Body of pancreas (tissue), 4 donors: ENCODE data around the gene ARHGAP9. TPM values are rescaled to one million over a fixed set of nuclear protein-coding genes. Genes with fewer than 3 reads are reported as not detected.

Source experiments
- ATAC-seq: fragments of 150-250 bp; one replicate; pipeline ENCODE4 v1.9.1; 2016
- DNase-seq, 4 donors: peaks; one replicate each; pipeline ENCODE4 v3.0.0-alpha.2; 2019
- H3K27ac ChIP-seq, 4 donors: fragments of 200-600 bp; sonication (generic); 1 replicate in 3 of 4; 2 replicates in 1 of 4; pipeline versions ENCODE4 v1.5.1 to v1.6.1; 2016 to 2019; ENCODE audit warnings: mild to moderate bottlenecking in 1 of 4, mixed read lengths in 1 of 4, moderate library complexity in 1 of 4
- H3K27me3 ChIP-seq, 2 donors: fragments of 200-600 bp; sonication (generic); one replicate each; pipeline ENCODE4 v1.6.0; 2016; ENCODE audit warnings: mild to moderate bottlenecking in 1 of 2
- H3K36me3 ChIP-seq, 2 donors: fragments of 200-600 bp; sonication (generic); replicated peaks in 1 of 2; 2 replicates each; pipeline ENCODE4 v1.5.1; 2016; ENCODE audit warnings: low read depth in 2 of 2; ENCODE audit not compliant: insufficient read depth in 1 of 2
- H3K4me1 ChIP-seq: fragments of 200-600 bp; sonication (generic); one replicate; pipeline ENCODE4 v1.6.0; 2016
- H3K4me3 ChIP-seq, 2 donors: fragments of 200-600 bp; sonication (generic); 1 replicate in 1 of 2; 2 replicates in 1 of 2; pipeline ENCODE4 v1.5.1; 2016 to 2019
- H3K9me3 ChIP-seq, 3 donors: fragments of 200-600 bp; sonication (generic); 1 replicate in 2 of 3; 2 replicates in 1 of 3; pipeline ENCODE4 v1.5.1; 2016
- POLR2A ChIP-seq, 3 donors: fragments of 450-650 bp; IDR thresholded peaks; one replicate each; pipeline ENCODE4 v1.6.1; 2016; ENCODE audit warnings: antibody characterized with exemption in 3 of 3, mild to moderate bottlenecking in 2 of 3
- WGBS, 2 donors: methylation state at CpG; one replicate each; pipeline ENCODE4 v1.1.5; 2017; 5-methylcytosine and 5-hydroxymethylcytosine counted together
- intact Hi-C: fragments of 100-400 bp; cut with DNase I; formaldehyde crosslinking; loops from one replicate; pipeline ENCODE4 v1.15.1; 2023
- total RNA-seq, 2 donors: library from RNA; depleted of rRNA; stranded (reverse); fragments of >200 nt; gene quantifications; one replicate each; pipeline ENCODE4 v1.1.0, GENCODE V29; 2016
- TF ChIP-seq, protein P1 (sequence below), 7 experiments: fragments of 450-650 bp in 4 of 7; fragments of 200-600 bp in 3 of 7; sonication (generic) in 3 of 7; IDR thresholded peaks; one replicate each; pipeline ENCODE4 v1.5.1; 2016 to 2019; ENCODE audit warnings: antibody characterized with exemption in 7 of 7

ARHGAP9 gene
- total RNA-seq, 2 donors from 2014 or later = 18.9 TPM; not detected in 1

DNA sequence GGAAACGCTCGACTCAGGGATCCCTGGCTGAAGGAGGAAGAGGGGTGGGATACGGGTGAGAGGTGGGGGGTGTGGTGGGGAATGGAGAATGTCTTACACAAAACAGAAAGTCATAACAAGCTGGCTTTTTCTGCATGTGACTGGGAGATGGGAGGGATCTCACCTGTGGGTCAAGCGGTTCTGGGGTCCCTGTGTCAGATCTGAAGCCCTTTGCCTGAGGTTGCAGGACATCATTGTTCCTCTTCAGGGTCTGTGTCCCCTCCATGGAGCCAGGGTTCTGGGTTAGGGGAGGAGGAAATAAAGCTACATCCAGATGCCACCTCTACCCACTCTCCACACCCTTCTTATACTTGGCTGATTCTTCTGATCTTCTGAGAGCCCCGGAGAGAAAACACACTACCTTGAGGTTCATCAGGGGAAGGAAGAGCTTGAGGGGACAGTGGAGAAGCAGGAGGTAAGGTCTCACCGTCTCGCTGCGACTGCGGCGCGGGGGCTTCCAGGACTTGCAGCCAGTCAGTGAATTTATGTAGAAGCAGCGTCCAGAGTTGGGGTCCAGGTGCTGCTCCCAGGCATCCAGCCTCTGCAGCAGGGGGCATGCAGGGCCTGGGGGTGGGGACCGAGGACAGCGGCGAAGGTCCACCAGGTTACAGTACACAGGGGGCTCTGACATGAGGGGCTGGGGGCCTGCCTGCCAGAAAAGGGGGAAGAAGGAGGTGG lies 2.5 kb downstream of the ARHGAP9 start:
- Histone ChIP-seq H3K4me1 (peaks cover 15% of the 10 kb centered on the region), H3K36me3 (no peaks in the 10 kb centered on the region), H3K27ac (peak overlapping the region in 1 of 4 donors; percentile 43), H3K4me3 (no peak overlapping the region), H3K27me3 (peaks cover 0 to 17% of the 10 kb centered on the region in 2 donors), H3K9me3 (no peaks in the 10 kb centered on the region)
- TF ChIP-seq POLR2A (IDR thresholded peaks at IDR 0.05) = no peak
- TF ChIP-seq, protein P1, sequence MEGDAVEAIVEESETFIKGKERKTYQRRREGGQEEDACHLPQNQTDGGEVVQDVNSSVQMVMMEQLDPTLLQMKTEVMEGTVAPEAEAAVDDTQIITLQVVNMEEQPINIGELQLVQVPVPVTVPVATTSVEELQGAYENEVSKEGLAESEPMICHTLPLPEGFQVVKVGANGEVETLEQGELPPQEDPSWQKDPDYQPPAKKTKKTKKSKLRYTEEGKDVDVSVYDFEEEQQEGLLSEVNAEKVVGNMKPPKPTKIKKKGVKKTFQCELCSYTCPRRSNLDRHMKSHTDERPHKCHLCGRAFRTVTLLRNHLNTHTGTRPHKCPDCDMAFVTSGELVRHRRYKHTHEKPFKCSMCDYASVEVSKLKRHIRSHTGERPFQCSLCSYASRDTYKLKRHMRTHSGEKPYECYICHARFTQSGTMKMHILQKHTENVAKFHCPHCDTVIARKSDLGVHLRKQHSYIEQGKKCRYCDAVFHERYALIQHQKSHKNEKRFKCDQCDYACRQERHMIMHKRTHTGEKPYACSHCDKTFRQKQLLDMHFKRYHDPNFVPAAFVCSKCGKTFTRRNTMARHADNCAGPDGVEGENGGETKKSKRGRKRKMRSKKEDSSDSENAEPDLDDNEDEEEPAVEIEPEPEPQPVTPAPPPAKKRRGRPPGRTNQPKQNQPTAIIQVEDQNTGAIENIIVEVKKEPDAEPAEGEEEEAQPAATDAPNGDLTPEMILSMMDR (IDR thresholded peaks at IDR 0.05) = no peak
- WGBS, 2 donors = 80 to 89% methylated on average over 12 of the region's 15 CpGs
- ATAC-seq (no peak), DNase-seq (no peak)
- intact Hi-C loops = no loop called here

DNA sequence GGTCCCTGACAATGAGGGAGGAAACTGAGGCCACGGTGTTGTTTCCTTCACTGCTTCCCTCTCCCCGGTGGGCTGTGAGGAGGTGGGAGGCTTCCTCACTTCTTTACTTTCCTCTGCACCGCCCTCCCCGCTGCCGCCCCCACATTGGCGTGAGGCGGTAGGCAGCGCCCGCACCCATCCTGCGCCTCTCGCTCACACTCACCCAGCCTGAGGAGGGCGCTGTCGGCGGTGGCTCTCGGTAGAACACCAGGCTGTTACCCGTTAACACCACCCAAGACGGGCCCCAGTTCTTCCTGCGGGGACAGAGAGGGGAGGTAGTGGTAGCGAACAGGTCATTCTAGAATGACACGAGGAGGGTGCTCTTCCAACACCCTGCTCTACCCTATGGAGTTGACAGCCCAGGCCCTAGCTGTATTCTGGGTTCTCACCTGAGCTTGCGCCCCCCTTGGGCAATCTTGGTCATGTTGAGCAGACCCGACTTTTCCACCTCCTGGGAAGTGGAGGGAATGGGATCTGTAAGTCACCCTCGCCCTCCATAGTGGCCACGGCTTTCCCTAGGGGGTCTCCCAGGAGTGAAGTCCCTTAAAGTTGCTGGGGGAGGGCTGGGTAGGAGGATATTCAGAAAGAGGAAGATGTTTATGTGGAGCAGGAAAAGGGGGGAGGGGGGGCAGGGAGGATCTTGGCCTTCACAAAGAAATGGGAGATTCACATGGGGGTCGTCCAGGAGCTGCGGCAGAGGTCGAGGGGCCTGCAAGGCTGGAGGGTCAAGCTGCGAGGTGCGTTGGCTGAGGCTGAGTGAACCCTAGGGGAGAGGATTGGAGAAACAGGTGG lies 3.3 kb downstream of the ARHGAP9 start:
- TF ChIP-seq, protein P1 (IDR thresholded peaks at IDR 0.05) = peak in 4 of 7 experiments; percentile 3 to 26 (median 15)
- no peak for TF ChIP-seq POLR2A (IDR thresholded peaks at IDR 0.05)
- peak in 1 of 4 donors; percentile 31 for DNase-seq
- Histone ChIP-seq H3K9me3 (no peaks in the 10 kb centered on the region), H3K27me3 (peaks cover 0 to 17% of the 10 kb centered on the region in 2 donors), H3K4me3 (peak overlapping the region in 1 of 2 donors; percentile 16), H3K4me1 (peaks cover 15% of the 10 kb centered on the region), H3K27ac (no peak overlapping the region), H3K36me3 (no peaks in the 10 kb centered on the region)
- ATAC-seq = peak; percentile 22
- 18 to 61% methylated on average over 10 to 28 of the region's 29 CpGs for WGBS, 2 donors
- intact Hi-C loops = no loop called here

DNA sequence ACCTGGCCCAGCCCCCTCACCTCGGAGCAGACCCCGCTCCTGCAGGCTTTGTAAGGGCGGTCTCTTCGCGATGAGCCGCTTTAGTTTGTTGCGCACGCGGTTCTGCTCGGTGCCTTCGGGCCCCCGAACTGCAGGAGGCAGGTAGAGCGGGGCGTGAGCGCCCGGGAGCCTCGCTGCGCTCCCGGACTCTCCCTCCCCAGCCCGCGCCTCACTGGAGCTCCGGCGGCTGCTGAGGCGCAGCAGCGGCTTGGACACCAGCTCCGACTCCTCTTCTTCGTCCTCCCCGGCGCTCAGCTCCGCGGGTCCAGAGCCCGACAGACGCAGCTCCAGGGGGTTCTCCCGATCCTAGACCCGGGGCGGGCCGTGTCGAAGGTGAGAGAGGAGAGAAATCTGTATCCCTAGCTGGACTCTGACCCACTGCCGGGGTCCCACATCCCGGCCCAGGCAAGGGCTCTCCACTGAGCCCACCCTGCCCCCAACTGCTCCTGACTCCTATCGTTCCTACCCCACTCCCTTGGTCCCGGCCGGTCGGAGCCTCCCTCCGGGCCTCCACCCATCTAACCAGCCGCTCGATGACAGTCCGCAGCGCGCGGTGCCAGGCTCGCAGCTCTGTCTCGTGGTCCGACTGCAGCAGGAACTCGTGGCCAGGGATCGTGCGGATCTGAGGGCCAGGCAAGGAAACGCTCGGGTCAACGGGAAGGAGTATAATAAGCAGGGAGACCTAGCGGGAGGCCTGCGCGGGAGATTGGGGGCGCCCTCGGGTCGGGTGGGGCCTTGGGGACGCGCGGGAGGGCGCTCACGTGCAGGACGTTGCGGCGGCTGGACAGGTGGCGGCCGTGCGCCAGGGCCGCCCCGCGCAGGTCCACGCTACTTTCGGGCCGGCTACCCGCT lies 4.2 kb downstream of the ARHGAP9 start:
- Histone ChIP-seq H3K27me3 (peaks cover 0 to 17% of the 10 kb centered on the region in 2 donors), H3K36me3 (no peaks in the 10 kb centered on the region), H3K4me3 (peak overlapping the region in 1 of 2 donors; percentile 16), H3K9me3 (no peaks in the 10 kb centered on the region), H3K4me1 (peaks cover 15% of the 10 kb centered on the region), H3K27ac (no peak overlapping the region)
- no peak for TF ChIP-seq POLR2A (IDR thresholded peaks at IDR 0.05)
- TF ChIP-seq, protein P1 (IDR thresholded peaks at IDR 0.05) = no peak
- ATAC-seq (peak; percentile 64), DNase-seq (peak; percentile 48 to 60 (median 53))
- intact Hi-C loops = no loop called here
- WGBS, 2 donors = 13 to 14% methylated on average over 16 to 84 of the region's 84 CpGs

DNA sequence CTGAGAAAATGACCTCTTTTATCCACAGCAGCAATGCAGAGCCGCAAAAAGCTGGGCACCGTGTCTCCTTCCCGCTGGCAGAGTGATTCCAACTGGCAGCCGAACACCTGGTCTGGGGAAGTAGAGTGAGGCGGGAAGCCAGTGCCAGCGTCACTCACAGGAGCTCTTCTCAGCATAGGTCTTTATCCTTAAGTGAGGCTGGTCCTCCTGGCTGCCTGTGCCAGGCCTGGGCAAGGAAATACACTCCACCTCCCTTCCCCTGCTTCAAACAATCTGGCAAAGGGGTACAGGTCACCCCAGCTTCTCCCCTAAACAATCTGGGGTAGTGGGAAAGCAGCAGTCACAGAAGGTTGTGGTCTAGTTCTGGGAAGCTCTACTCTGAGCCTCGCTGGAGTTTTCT lies 4.8 kb downstream of the ARHGAP9 start:
- DNase-seq = no peak
- no peaks in the 10 kb centered on the region for H3K9me3 ChIP-seq
- TF ChIP-seq, protein P1 (IDR thresholded peaks at IDR 0.05) = no peak
- TF ChIP-seq POLR2A (IDR thresholded peaks at IDR 0.05) = no peak
- peaks cover 15% of the 10 kb centered on the region for H3K4me1 ChIP-seq
- no peak overlapping the region for H3K4me3 ChIP-seq
- no peak for ATAC-seq
- intact Hi-C loops = no loop called here
- H3K27ac ChIP-seq = no peak overlapping the region
- peaks cover 0 to 17% of the 10 kb centered on the region in 2 donors for H3K27me3 ChIP-seq
- H3K36me3 ChIP-seq = no peaks in the 10 kb centered on the region
- WGBS, 2 donors = 64 to 79% methylated on average over 4 to 7 of the region's 7 CpGs
